PFSK-1 (cell line): Measurements from ENCODE around the gene CKAP4.

Experiments
- FOXP2 ChIP-seq: optimal IDR thresholded peaks from 2 replicates; pipeline ENCODE3; 2011; ENCODE audit warnings: borderline replicate concordance, control low read depth, inconsistent platforms; ENCODE audit not compliant: insufficient read depth; ENCODE audit errors: extremely low read length, extremely low read depth
- POLR2AphosphoS5 ChIP-seq: IDR thresholded peaks from 2 replicates; pipeline ENCODE4 v1.6.1; 2012; ENCODE audit warnings: low read depth, mild to moderate bottlenecking, control low read depth, low read length, moderate library complexity
- SIN3A ChIP-seq: IDR thresholded peaks from 2 replicates; pipeline ENCODE4 v1.6.1; 2012; ENCODE audit warnings: mild to moderate bottlenecking, low read length, moderate library complexity, borderline replicate concordance; ENCODE audit not compliant: insufficient read depth
- TAF1 ChIP-seq: IDR thresholded peaks from 2 replicates; pipeline ENCODE4 v1.6.1; 2012; ENCODE audit warnings: low read length, control low read depth, borderline replicate concordance; ENCODE audit not compliant: insufficient read depth
- TF ChIP-seq, protein P1 (sequence below), 2 experiments: IDR thresholded peaks; 2 replicates each; pipeline versions ENCODE4 v1.6.1 to v1.8.0; 2011 to 2012; ENCODE audit warnings: low read depth in 2 of 2, low read length in 2 of 2, control low read depth in 1 of 2, inconsistent platforms in 1 of 2, mild to moderate bottlenecking in 1 of 2, moderate library complexity in 1 of 2; ENCODE audit not compliant: insufficient read depth in 1 of 2

DNA sequence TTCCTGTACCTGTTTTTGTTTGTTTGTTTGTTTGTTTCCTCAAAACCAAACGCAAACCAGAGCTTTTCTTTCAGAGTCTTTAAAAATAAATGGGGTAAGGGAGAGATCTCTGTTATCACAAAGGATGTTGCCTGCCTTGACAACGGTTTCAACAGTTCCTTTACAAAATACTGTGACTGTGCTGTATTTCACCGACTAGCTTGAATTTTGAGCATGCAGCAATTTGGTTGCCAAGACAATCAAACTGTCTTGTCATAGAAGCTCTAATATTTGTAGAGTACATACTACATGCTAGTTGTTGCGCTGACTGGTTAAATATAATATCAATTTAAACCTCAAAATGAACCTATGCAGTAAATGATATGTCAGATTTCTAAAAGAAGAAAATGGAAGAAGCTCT lies 32.3 kb upstream of the CKAP4 start:
- TF ChIP-seq TAF1 (no peak), POLR2AphosphoS5 (no peak), SIN3A (no peak), FOXP2 (no peak)
- TF ChIP-seq, protein P1, sequence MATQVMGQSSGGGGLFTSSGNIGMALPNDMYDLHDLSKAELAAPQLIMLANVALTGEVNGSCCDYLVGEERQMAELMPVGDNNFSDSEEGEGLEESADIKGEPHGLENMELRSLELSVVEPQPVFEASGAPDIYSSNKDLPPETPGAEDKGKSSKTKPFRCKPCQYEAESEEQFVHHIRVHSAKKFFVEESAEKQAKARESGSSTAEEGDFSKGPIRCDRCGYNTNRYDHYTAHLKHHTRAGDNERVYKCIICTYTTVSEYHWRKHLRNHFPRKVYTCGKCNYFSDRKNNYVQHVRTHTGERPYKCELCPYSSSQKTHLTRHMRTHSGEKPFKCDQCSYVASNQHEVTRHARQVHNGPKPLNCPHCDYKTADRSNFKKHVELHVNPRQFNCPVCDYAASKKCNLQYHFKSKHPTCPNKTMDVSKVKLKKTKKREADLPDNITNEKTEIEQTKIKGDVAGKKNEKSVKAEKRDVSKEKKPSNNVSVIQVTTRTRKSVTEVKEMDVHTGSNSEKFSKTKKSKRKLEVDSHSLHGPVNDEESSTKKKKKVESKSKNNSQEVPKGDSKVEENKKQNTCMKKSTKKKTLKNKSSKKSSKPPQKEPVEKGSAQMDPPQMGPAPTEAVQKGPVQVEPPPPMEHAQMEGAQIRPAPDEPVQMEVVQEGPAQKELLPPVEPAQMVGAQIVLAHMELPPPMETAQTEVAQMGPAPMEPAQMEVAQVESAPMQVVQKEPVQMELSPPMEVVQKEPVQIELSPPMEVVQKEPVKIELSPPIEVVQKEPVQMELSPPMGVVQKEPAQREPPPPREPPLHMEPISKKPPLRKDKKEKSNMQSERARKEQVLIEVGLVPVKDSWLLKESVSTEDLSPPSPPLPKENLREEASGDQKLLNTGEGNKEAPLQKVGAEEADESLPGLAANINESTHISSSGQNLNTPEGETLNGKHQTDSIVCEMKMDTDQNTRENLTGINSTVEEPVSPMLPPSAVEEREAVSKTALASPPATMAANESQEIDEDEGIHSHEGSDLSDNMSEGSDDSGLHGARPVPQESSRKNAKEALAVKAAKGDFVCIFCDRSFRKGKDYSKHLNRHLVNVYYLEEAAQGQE (IDR thresholded peaks at IDR 0.05; ENCODE audit: insufficient read depth in 1 of 2, low read depth in 2 of 2, low read length in 2 of 2), result no peak
